Ishikawa (cell line): Measurements from ENCODE around the gene THADA.

ENCODE experiments used
- EGR1 ChIP-seq: IDR thresholded peaks from 2 replicates; pipeline ENCODE4 v1.6.1; 2012
- RAD21 ChIP-seq: IDR thresholded peaks from 2 replicates; pipeline ENCODE4 v1.6.1; 2012; ENCODE audit warnings: low read depth
- TCF12 ChIP-seq: IDR thresholded peaks from 2 replicates; pipeline ENCODE4 v1.6.1; 2012; ENCODE audit warnings: low read depth
- USF1 ChIP-seq: IDR thresholded peaks from 2 replicates; pipeline ENCODE4 v1.6.1; 2012
- YY1 ChIP-seq: IDR thresholded peaks from 2 replicates; pipeline ENCODE4 v1.6.1; 2012; ENCODE audit warnings: low read depth
- ZBTB7A ChIP-seq: IDR thresholded peaks from 2 replicates; pipeline ENCODE4 v1.6.1; 2012; ENCODE audit warnings: low read depth

- TF ChIP-seq YY1 (no peak), ZBTB7A (no peak), EGR1 (no peak), RAD21 (no peak), TCF12 (no peak), USF1 (no peak)
These were observed 225.7 kb downstream of the THADA start for GRCh38 chr2:43370146-43370545.
